GM19455 (cell line): ENCODE results near the gene GRIN3A.
"Not testable (repeated sequence)": the region's sequence is repeated elsewhere in the genome, so short reads cannot be mapped to it uniquely, and the experiment has no call there.

Experiments used
- ATAC-seq: cut with Tn5 transposase; IDR thresholded peaks from one replicate; pipeline ENCODE4 v1.9.1; 2021; ENCODE audit not compliant: unreplicated experiment

Gene GRIN3A

DNA sequence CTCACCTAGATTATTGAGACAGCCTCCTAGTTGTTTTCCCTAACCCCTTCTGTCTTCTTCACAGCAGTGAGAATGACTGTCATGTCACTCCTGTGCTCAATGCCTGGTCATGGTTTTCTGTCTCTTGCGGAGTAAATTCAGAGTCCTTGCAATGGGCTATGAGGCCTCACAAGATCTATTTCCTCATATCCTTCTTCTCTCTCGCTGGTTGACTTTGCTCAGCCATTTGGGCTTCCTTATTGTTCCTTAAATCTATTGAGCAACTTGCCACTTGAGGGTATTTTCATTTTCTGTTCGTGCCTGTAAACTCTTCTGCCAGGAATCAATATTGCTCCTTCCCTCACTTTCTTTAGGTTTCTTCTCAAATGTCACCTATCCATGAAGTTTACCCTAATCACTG is 152.7 kb downstream of the GRIN3A start:
- no peak for ATAC-seq

DNA sequence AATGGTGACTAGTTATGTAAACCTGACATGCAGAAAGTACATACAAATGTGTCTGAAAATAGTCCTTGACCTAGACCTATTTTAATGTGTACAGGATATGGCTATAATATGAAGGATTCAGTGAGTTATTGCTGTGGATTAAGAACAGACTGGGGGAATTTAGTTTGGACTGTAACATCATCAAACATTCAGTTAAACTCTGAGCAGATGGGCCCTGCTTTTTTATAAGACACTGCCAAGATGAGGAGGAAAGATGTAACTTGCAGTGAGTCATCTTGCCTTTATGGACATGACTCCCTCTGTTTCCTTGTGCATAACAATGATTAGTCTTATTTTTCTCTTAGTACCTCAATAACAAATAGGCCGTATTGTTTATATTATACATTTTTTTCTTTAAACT is 155.9 kb downstream of the GRIN3A start:
- no peak for ATAC-seq

- no peak for ATAC-seq
Measured at GRCh38 chr9:101579711-101580545, 158.5 kb downstream of the GRIN3A start.

GRCh38 chr9:101578378-101578777 is 160.1 kb downstream of the GRIN3A start:
- no peak for ATAC-seq

GRCh38 chr9:101574731-101575333 is 163.6 kb downstream of the GRIN3A start:
- no peak for ATAC-seq

DNA sequence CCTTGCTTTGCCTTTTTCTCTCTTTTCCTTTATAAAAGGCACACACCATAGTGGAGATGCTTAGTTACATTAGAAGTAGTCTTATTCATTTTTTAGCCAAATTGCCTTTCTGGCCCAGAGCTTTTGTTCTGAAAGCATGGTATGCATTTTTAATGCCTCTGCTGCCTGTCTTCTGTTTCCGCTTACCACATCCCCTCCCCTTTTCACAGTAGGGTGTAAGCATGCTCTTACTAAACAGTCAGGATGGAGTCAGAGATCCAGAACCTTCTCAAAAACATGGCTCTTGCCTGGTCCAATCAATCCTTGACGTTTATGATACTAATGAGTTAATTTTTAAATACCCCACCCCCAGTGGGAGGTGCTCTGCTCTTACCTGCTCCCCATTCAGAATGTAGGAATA is 166.1 kb downstream of the GRIN3A start:
- no peak for ATAC-seq

DNA sequence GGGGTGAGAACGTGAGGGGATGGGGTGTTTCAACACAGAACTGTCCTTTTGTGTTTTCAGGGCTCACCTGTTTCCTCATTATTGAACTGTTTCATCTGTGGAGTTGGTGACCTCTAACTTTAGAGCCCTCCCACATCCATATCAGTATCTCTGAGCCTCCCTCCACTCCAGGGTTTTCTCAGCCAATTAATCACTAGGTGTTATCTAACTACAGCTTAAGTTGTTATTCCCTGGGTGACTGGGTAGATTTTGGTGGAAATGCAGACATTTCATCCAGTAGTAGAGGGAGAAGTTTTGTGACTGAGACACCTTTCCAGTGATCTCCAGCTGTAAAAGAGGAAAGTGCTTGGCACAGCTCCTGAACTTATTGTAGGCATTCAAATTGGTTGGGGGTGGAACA is 167.3 kb downstream of the GRIN3A start:
- no peak for ATAC-seq

GRCh38 chr9:101569741-101570501 is 168.5 kb downstream of the GRIN3A start:
- no peak for ATAC-seq

DNA sequence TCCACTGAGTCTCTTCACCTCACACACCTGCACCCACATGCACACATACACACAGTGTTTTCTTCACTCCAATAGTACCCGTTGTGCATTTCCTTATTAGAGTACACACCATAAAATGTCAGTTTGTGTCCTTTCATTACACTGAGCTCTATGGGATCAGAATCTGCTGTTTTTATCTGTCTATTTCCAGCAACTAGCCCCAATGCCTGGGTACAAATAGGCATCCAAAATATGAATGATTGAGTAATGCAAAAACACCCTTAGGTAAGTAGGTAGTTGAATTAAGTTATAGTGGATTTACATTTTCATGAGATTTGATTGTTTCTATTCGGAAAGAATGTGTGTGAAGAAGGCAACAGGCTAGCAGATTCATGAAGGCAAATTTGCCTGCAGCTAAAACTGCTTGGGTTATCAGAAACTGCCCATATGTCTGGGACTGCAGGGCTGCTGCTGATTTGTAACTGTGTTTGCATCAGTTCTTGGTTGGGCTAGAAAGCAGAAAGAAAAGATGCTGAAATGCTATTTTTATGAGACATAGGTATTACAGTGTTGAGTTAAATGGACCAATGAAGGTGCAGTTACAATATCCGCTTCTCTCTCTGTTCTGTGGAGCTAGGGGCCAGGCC is 170.6 kb downstream of the GRIN3A start:
- no peak for ATAC-seq

DNA sequence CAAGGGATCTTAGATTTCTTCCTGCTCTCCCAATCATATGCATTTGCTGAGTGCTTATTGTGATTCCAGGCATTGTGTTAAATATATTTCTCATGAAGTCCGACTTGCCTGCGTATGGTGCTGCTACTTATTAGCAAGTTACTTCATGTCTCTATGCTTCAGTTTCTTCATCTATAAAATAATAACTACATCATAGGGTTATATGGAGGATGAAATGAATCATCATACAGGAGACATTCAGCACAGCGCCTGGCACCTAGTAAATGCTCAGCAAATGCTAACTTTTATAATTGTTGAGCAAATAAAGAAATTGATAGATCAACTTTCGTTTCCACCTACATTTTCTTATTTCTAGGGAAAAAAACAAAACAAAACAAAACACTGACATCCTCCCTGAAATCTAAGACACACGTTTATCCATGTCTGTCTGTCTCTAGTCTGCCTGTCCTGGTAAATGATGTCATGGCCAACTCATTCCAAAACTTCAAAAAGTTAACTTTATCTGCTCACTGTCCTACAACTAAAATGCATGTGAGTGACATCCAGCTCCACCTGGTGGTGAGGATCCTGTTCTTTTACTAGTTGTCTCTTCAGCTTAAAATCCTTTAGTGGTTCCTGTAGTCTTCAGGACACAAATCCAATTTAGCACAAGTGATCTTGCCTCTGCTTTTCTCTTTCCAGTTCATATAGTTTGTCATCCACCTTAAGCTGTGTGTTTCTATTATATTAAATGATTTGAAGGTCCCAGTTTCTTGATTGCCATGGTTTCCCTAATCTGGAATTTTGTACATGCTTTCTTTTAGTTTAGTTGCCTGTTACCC is 171.3 kb downstream of the GRIN3A start:
- ATAC-seq = no peak

DNA sequence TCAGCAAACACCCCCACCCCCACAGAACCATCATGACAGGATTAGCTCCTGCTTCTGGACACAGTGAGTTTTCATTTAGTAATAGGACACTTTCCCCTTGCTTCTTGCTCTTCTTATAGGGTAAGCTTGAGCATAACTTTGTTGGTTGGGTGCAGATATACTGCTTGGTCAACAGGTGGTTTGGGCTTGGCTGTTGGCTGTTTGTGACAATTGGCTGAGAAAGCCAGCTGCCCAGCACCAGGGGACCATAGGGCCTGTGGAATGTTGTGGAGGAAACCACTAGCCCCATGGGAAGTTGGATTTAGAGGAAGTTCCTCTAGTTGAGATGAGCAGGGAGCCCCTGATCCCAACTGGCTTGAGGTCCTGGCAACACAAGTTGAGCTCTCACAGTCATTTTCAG is 174.2 kb downstream of the GRIN3A start:
- ATAC-seq = no peak

GRCh38 chr9:101562966-101563365 is 175.5 kb downstream of the GRIN3A start:
- no peak for ATAC-seq

DNA sequence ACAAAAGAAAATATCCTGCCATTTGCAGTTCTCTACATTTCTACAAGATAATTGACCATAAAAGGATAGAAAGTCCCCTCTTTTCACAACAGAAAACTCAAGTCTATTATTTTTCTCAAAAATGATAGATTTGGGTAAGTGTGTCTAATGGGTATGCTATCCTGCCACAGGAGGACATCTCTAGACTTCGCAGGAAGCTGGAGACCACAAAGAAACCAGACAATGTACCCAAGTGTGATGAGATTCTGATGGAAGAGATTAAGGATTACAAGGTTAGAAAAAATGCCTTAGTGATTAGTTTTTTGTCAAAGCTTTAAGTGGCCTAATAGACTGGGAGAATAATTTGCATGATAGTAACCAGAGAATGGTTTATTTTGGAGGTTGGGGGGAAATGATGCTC is 176.7 kb downstream of the GRIN3A start:
- ATAC-seq = no peak

DNA sequence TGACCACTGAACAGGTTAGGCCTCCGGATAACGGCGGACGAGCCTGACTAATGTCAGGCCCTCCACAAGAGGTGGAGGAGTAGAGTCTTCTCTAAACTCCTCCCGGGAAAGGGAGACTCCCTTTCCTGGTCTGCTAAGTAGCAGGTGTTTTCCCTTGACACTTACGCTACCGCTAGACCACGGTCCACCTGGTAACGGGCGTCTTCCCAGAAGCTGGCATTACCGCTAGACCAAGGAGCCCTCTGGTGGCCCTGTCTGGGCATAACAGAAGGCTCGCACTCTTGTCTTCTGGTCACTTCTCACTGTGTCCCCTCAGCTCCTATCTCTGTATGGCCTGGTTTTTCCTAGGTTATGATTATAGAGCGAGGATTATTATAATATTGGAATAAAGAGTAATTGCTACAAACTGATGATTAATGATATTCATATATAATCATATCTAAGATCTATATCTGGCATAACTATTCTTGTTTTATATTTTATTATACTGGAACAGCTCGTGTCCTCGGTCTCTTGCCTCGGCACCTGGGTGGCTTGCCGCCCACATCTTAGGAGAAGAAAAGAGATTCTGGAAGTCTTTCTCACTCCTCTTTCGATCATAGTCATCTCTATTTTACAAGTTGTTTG is 188.9 kb downstream of the GRIN3A start:
- not testable (repeated sequence) for ATAC-seq

- ATAC-seq = no peak
Measured at GRCh38 chr9:101543098-101543735, 195.2 kb downstream of the GRIN3A start.

DNA sequence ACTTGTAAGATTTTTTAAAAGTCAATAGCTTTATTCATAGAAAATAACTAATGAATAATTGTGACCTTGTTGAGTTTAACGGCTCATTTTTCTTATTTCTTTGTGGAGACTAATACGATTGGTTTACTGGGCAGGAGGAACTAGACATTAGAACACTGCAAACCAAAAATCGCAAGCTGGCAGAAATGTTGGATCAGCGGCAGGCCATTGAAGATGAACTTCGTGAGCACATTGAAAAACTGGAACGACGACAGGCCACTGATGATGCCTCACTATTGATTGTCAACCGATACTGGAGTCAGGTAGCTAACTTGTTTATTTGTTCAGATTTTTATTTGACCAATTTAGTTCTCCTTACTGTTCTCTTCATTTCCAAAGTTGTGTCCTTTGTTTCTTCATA is 198.4 kb downstream of the GRIN3A start:
- ATAC-seq = no peak

DNA sequence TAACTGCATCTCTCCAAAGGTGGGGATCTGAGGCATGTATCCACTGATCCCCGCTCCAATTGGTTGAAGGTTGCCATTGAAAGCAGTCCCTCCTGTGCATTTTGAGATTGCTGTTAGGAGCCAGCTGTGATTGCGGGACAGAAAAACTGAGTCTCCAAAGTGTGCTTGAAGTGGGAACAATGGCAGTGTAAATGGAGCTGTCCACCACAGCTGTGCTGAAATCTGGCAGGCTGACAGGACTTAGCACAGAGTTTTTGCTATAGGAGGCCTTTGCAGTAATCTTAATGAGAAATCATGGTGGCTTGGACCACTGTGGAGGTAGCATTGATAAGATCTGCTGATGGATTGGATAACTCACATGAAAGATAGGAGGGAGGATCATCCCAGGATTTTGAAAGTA is 201.5 kb downstream of the GRIN3A start:
- ATAC-seq = no peak

DNA sequence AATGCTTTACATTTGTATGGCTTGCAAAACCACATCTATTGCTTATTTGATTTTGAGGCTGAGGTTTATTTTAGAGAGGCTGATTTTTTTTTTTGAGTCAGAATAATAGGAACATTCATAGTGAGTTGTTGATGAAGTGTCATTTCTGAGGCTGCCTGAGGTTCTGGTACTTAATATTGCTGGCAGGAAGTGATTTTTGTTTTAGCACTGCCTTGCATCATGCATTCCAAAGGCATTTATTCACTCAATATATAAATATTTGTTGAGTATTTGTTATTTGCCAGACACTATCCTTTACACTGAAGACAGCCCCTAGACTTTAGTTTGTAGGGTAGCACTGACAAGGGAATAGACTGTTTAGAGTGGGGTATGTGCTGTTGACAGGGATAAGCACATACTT is 202.1 kb downstream of the GRIN3A start:
- no peak for ATAC-seq

- ATAC-seq = peak; percentile 98
Measured at GRCh38 chr9:101533334-101534204, 204.9 kb downstream of the GRIN3A start, which contains the start of gene RNF20. Gene RNF20, plus strand, starts transcription at chr9:101533853. Its CDS starts 1,571 bp downstream, at chr9:101535424.
